Measurements from ENCODE around the gene CTBP1.

Gene CTBP1

DNA sequence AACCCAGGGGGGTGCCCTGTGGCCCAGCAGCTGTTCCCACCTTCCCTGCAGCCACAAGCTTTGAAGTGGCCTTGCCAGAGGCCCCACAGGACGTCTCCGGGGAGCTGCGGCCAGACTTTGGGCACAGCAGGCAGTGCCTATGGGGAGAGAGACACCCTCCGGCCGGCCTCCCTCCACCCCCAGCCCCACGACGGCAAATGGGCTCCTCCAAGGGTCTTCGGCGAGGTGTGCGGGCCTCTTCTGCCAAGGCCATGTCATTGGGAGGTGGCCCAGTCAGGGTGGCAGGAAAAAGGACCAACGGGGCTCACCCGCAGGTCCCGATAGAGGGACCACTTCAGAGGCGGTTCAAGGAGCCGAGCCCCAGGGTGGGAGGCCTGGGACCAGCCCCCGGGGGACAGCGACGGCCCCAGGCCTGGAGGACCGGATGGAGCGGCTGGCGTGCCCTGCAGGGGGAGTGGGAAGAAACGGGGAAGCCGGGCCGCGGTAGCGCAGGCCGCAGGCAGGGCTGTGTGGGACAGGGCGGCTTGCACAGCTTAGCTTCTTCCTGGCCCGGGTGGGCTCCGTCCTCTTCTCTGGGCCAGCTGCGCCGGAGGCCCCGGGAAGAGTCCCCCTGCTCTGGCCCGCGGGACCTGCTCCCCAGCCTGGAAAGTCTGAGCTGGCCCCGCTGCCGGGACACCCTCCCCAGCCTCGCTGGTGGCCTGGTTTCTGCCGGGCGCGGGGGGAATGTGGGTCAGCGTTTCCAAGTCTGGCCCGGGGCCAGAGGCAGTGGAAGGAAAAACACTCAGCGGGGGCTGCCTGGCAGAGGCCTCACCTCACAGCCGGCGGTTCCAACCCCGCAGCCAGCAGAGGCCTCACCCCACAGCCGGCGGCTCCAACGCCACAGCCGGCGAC, 54.7 kb downstream of the CTBP1 start:
- no peak for DNase-seq

GRCh38 chr4:1193206-1194009, 55.5 kb downstream of the CTBP1 start:
- DNase-seq, result no peak

GRCh38 chr4:1192493-1193205, 56.3 kb downstream of the CTBP1 start:
- no peak for DNase-seq

DNA sequence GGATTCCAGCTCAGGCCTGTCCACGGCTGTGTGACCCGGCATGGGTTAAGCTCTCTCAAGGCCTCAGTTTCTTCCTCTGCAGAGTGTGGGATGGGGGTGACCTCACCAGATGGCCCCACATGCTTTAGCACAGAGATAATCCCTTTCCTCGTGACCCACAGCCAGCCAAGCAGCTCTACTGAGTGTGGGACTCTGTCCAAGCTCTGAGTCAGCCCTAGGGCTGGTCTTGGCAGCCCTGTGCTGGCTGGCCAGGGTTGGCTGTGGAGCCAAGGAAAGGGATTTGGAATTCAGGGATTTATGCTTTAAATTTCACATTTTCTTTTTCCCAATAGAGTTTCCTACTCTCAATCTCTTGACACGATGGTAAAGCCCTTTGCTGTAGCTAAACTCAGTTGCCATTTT, 56.8 kb downstream of the CTBP1 start:
- no peak for DNase-seq

GRCh38 chr4:1191621-1192020, 57.3 kb downstream of the CTBP1 start:
- no peak for DNase-seq

- peak; percentile 38 for DNase-seq
Observed at GRCh38 chr4:1187182-1187581, 61.7 kb downstream of the CTBP1 start.

- DNase-seq, result no peak
Observed at GRCh38 chr4:1183985-1184773, 64.8 kb downstream of the CTBP1 start.

DNA sequence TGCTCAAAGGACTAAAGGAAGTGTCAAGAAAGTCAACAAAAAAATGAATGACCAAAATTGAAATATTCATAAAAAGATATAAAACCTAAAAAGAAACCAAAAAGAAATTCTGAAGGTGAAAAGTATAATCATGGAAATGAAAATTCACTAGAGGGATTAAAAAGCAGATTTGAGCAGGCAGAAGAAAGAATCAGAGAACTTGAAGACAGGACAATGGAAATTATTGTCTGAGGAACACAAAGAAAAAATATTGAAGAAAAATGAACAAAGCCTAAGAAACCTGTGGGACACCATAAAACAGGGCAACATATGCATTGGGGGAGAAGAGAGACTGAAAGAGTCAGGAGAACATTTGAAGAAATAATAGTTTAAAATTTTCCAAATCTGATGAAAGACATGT, 66.6 kb downstream of the CTBP1 start:
- DNase-seq, result no peak

DNA sequence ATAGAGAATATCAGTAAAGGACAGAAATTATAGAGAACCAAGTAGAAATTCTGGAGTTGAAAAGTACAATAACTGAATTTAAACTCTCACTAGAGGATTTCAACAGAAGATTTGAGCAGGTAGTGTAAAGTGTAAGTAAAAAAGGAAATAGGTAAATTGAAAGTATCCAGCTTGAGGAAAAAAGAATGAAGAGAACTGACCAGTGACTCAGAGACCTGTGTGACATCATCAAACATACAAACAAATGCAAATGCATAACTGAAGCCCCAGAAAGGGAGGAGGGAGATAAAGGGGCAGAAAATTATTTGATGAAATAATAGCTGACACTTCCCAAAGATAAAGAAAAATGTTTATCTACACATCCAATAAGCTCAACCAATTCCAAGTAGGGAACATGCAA, 68.3 kb downstream of the CTBP1 start:
- no peak for DNase-seq

- no peak for DNase-seq
Observed at GRCh38 chr4:1179976-1180375, 69.0 kb downstream of the CTBP1 start.

GRCh38 chr4:1179089-1179441, 69.9 kb downstream of the CTBP1 start:
- DNase-seq, result no peak

- DNase-seq, result no peak
Observed at GRCh38 chr4:1178300-1179088, 70.4 kb downstream of the CTBP1 start.

GRCh38 chr4:1177274-1178141, 71.4 kb downstream of the CTBP1 start:
- DNase-seq, result no peak

DNA sequence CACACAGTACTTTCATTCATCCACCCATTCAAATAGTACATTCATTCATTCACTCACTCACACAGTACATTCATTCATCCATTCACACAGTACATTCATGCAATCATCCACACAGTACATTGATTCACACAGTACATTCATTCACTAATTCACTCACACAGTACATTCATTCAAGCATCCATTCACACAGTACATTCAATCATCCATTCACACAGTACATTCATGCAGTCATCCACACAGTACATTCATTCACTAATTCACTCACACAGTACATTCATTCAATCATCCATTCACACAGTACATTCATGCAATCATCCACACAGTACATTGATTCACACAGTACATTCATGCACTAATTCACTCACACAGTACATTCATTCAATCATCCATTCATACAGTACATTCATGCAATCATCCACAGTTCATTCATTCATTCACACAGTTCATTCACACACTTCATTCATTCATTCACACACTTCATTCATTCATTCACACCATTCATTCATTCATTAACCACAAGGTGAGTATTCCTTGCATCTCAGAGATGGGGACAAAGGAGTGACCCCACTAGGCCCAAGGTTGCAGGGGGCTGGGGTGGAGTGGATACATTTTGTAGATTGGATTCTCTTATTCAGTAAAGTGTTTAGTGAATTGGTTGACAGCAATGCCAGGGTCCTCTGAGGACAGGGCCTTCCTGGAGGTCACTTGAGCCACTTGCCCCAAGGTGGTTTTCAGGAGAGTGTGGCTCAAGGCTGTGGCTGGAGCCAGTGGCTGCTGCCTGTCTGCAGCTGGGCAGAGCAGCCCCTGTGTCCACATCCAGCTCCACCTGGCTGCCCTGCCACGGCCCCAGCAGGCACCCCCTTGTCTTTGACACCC, 72.3 kb downstream of the CTBP1 start:
- no peak for DNase-seq

DNA sequence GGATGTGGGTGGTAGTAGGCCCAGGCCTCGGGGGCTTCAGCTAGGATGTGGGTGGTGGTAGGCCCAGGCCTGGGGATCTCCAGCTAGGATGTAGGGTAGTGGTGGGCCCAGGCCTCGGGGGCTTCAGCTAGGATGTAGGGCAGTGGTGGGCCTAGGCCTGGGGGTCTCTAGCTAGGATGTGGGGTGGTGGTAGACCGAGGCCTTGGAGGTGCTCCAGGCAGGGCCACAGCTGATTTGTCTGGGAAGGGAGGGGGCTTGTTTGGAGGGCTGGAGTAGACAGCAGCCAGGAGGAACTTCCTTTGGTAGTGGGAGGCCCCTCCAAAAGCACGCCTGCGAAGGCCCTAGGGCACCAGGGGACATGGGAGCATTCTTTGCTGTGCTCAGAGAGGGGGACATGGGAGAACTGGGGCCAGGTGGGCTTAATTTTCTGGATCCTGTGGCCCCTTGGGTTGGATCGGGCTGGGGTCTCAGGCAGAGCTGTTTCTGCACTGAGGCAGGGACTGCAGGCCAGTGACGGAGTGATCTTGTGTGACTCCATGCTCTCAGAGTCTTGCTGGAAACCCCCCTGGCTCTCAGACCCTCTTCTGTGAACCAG, 73.2 kb downstream of the CTBP1 start:
- no peak for DNase-seq

DNA sequence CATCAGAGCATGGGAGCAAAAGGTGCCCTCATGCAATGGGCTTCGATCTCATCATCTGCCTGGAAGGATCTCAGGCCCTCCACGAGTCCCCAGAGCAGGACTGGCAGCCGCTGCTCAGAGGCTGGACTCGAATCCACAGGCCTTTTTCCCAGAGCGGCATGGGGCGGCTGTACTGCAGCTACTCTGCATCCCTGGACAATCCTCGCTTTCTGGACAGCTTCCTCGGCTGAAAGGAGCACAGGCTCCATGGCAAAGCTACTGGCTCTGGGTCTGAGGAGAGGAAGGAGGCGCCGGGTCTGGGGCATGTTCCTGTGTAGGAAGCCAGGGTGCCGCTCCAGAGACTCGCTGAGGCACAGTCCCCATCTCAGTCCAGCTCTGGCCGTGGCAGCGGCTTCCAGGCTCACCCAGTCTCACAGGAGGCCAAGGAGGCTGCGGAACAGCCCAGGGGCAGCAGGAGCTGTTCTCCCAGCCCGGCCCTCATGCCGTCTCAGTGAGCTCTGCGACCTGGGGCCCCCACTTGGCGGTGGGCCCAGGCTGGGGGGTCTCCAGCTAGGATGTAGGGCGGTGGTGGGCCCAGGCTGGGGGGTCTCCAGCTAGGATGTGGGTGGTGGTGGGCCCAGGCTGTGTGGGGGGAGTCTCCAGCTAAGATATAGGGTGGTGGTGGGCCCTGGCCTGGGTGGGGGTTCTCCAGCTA, 73.8 kb downstream of the CTBP1 start:
- DNase-seq, result no peak

- no peak for DNase-seq
Observed at GRCh38 chr4:1172971-1173757, 75.8 kb downstream of the CTBP1 start.

All from central memory CD4-positive, alpha-beta T cell (primary cell).